ENCODE measurements around the gene CREG1. TPM values are rescaled to one million over a fixed set of nuclear protein-coding genes. Genes with fewer than 3 reads are reported as not detected.
A peak's percentile ranks its signal among the peaks of the same experiment; 100 is the strongest.

The CREG1 gene
- total RNA-seq, 1 experiment from 2014 or later: 7.7 TPM

- H3K27me3 ChIP-seq (replicated peaks; ENCODE audit: insufficient read depth, low read depth, low read length, poor library complexity): no peaks in the 10 kb centered on the region
- POLR2A ChIA-PET (ENCODE audit: low non-redundant PET): no interaction called here
- no TSS peak for BruUV-seq (replicated peaks)
- no peak overlapping the region for H3K4me3 ChIP-seq (ENCODE audit: low read depth, low read length, poor library complexity, severe bottlenecking)
- CTCF ChIA-PET: interaction anchor here (0.5 to 1.4 kb wide), 5 partner anchors 189 to 623 kb away, joined by 3 to 4 read pairs (median 3); no protein-coding TSS in a partner anchor
- intact Hi-C loops (cut with micrococcal nuclease; ENCODE audit: unreplicated experiment): loop anchor here (1.0 to 10.0 kb wide), 5 partner anchors 88 to 621 kb away; no protein-coding TSS in a partner anchor
- no peaks in the 10 kb centered on the region for H3K9me3 ChIP-seq (ENCODE audit: low read depth, low read length, poor library complexity, severe bottlenecking)
- no peaks in the 10 kb centered on the region for H3K4me1 ChIP-seq (ENCODE audit: insufficient read depth, low read length, poor library complexity, severe bottlenecking)
- no peak for DNase-seq (ENCODE audit: low spot score)
- H3K27ac ChIP-seq (ENCODE audit: low read depth, low read length, poor library complexity, severe bottlenecking): no peak overlapping the region
- TF ChIP-seq EZH2 (IDR thresholded peaks at IDR 0.05; ENCODE audit: borderline replicate concordance, low read depth, low read length, poor library complexity, severe bottlenecking): no peak
- TF ChIP-seq, protein P1, sequence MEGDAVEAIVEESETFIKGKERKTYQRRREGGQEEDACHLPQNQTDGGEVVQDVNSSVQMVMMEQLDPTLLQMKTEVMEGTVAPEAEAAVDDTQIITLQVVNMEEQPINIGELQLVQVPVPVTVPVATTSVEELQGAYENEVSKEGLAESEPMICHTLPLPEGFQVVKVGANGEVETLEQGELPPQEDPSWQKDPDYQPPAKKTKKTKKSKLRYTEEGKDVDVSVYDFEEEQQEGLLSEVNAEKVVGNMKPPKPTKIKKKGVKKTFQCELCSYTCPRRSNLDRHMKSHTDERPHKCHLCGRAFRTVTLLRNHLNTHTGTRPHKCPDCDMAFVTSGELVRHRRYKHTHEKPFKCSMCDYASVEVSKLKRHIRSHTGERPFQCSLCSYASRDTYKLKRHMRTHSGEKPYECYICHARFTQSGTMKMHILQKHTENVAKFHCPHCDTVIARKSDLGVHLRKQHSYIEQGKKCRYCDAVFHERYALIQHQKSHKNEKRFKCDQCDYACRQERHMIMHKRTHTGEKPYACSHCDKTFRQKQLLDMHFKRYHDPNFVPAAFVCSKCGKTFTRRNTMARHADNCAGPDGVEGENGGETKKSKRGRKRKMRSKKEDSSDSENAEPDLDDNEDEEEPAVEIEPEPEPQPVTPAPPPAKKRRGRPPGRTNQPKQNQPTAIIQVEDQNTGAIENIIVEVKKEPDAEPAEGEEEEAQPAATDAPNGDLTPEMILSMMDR (conservative IDR thresholded peaks at IDR 0.05; ENCODE audit: low read depth, low read length): no peak
- H3K36me3 ChIP-seq (ENCODE audit: insufficient read depth, low read length, poor library complexity, severe bottlenecking): no peaks in the 10 kb centered on the region
These were observed 20.4 kb downstream of the CREG1 start for GRCh38 chr1:167532964-167533824.

DNA sequence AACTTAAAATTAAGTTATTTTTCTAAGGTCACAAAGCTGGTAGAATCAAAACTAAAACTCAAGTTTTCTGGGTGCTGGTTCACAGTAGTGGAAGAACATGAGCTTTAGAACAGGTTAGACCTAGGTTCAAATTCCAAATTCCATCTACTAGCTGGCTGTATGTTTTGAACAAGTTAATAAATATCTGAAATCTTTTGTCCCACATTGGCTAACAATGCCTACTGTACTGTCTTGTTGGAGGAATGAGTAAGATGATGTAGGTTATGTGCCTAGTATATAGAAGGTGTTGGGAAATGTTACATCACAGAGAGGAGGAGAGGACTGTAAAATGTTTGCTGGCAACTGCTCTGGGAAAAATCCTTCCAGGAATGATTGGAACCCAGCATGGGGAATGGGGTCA lies 21.2 kb downstream of the CREG1 start:
- TF ChIP-seq EZH2 (IDR thresholded peaks at IDR 0.05; ENCODE audit: borderline replicate concordance, low read depth, low read length, poor library complexity, severe bottlenecking): no peak
- TF ChIP-seq, protein P1 (conservative IDR thresholded peaks at IDR 0.05; ENCODE audit: low read depth, low read length): no peak
- DNase-seq (ENCODE audit: low spot score): no peak
- Histone ChIP-seq H3K27me3 (replicated peaks; ENCODE audit: insufficient read depth, low read depth, low read length, poor library complexity) (no peaks in the 10 kb centered on the region), H3K36me3 (ENCODE audit: insufficient read depth, low read length, poor library complexity, severe bottlenecking) (no peaks in the 10 kb centered on the region), H3K4me3 (ENCODE audit: low read depth, low read length, poor library complexity, severe bottlenecking) (no peak overlapping the region), H3K4me1 (ENCODE audit: insufficient read depth, low read length, poor library complexity, severe bottlenecking) (no peaks in the 10 kb centered on the region), H3K9me3 (ENCODE audit: low read depth, low read length, poor library complexity, severe bottlenecking) (no peaks in the 10 kb centered on the region), H3K27ac (ENCODE audit: low read depth, low read length, poor library complexity, severe bottlenecking) (no peak overlapping the region)
- ChIA-PET CTCF (interaction anchor here (1.4 kb wide), 1 partner anchor 188 kb away, joined by 3 read pairs; no protein-coding TSS in a partner anchor), POLR2A (ENCODE audit: low non-redundant PET) (no interaction called here)
- intact Hi-C loops (cut with micrococcal nuclease; ENCODE audit: unreplicated experiment): loop anchor here (5.0 to 10.0 kb wide), 3 partner anchors 88 to 620 kb away; no protein-coding TSS in a partner anchor
- no TSS peak for BruUV-seq (replicated peaks)

DNA sequence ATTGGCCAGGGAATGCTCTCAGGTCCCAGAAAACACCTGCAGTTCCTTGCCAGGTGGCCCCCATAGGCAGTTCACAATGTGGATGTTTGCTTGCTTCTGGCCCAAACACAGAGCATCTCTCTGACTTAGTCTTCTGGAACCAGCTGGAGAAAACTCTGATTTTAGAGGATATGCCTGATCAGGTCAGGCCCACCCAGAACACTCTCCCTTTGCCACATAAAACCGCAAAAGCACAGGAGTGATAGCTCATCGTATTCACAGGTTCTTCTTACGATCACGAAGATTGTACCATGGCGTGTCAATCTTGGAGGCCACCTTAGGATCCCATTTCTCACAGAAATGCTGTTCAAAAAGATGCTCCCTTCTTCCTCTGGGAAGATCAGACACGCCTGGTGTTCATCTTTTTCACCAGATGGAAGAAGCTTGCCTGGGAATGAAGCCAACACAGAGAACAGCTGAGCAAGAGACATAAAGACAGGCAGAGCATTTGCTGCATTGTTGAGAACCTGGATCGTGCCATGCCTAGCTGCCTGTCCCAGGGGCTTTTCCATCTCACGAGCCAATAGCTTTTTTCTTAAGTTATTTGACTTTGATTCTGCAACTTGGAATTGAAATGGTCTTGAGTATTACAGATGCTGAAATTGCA lies 23.6 kb downstream of the CREG1 start:
- TF ChIP-seq EZH2 (IDR thresholded peaks at IDR 0.05; ENCODE audit: borderline replicate concordance, low read depth, low read length, poor library complexity, severe bottlenecking): no peak
- TF ChIP-seq, protein P1 (conservative IDR thresholded peaks at IDR 0.05; ENCODE audit: low read depth, low read length): no peak
- Histone ChIP-seq H3K9me3 (ENCODE audit: low read depth, low read length, poor library complexity, severe bottlenecking) (no peaks in the 10 kb centered on the region), H3K27me3 (replicated peaks; ENCODE audit: insufficient read depth, low read depth, low read length, poor library complexity) (no peaks in the 10 kb centered on the region), H3K4me3 (ENCODE audit: low read depth, low read length, poor library complexity, severe bottlenecking) (no peak overlapping the region), H3K36me3 (ENCODE audit: insufficient read depth, low read length, poor library complexity, severe bottlenecking) (no peaks in the 10 kb centered on the region), H3K27ac (ENCODE audit: low read depth, low read length, poor library complexity, severe bottlenecking) (no peak overlapping the region), H3K4me1 (ENCODE audit: insufficient read depth, low read length, poor library complexity, severe bottlenecking) (no peaks in the 10 kb centered on the region)
- no TSS peak for BruUV-seq (replicated peaks)
- intact Hi-C loops (cut with micrococcal nuclease; ENCODE audit: unreplicated experiment): loop anchor here (5.0 to 10.0 kb wide), 4 partner anchors 85 to 618 kb away; no protein-coding TSS in a partner anchor
- peak; percentile 58 for DNase-seq (ENCODE audit: low spot score)
- POLR2A ChIA-PET (ENCODE audit: low non-redundant PET): no interaction called here
- CTCF ChIA-PET: interaction anchor here (0.8 to 1.0 kb wide), 3 partner anchors 10 to 262 kb away, joined by 3 to 5 read pairs (median 4); no protein-coding TSS in a partner anchor

All from A673 (cell line).